K562 (cell line): ENCODE measurements around the gene IL1B. TPM values are rescaled to one million over a fixed set of nuclear protein-coding genes. Genes with fewer than 3 reads are reported as not detected.

ENCODE experiments used
- CREBBP ChIP-seq: IDR thresholded peaks from one replicate; pipeline ENCODE4 v1.6.1; 2012; ENCODE audit warnings: low read depth, mild to moderate bottlenecking, control low read depth, inconsistent platforms, low read length
- MAX ChIP-seq: sonication (generic); formaldehyde crosslinking; IDR thresholded peaks from 2 replicates; pipeline ENCODE4 v1.9.0; 2022; ENCODE audit warnings: mild to moderate bottlenecking, missing genetic modification reagents
- NEUROD1 ChIP-seq: fragments of 150-350 bp; IDR thresholded peaks from 2 replicates; pipeline ENCODE4 v1.6.1; 2014; ENCODE audit warnings: borderline replicate concordance, low read length, low read depth; ENCODE audit not compliant: partially characterized antibody
- NFATC3 ChIP-seq: fragments of 450-650 bp; IDR thresholded peaks from 2 replicates; pipeline ENCODE4 v1.6.1; 2017; ENCODE audit warnings: mild to moderate bottlenecking
- NFYB ChIP-seq: IDR thresholded peaks from 2 replicates; pipeline ENCODE4 v1.6.1; 2011; ENCODE audit warnings: mild to moderate bottlenecking, moderate library complexity; ENCODE audit not compliant: insufficient read length; ENCODE audit errors: extremely low read depth
- PHF20 ChIP-seq: fragments of 450-650 bp; IDR thresholded peaks from 2 replicates; pipeline ENCODE4 v1.6.1; 2018; ENCODE audit not compliant: partially characterized antibody
- SRSF7 ChIP-seq: fragments of 200-400 bp; formaldehyde crosslinking; optimal IDR thresholded peaks from 2 replicates; pipeline ENCODE3; 2017; ENCODE audit warnings: mild to moderate bottlenecking, low read depth, low read length
- ZBTB26 ChIP-seq: fragments of 450-650 bp; formaldehyde crosslinking; IDR thresholded peaks from 2 replicates; pipeline ENCODE4 v1.4.0; 2022; ENCODE audit warnings: missing genetic modification characterization
- ZBTB40 ChIP-seq, 2 experiments: fragments of 450-650 bp in 1 of 2; sonication (generic) in 1 of 2; formaldehyde crosslinking in 1 of 2; IDR thresholded peaks; 2 replicates each; pipeline versions ENCODE4 v1.7.1 to v1.9.0; 2016 to 2022; ENCODE audit warnings: inconsistent platforms in 1 of 2, mild to moderate bottlenecking in 1 of 2, missing genetic modification reagents in 1 of 2
- ZNF224 ChIP-seq: sonication (generic); formaldehyde crosslinking; IDR thresholded peaks from 2 replicates; pipeline ENCODE4 v1.8.0; 2022; ENCODE audit warnings: mild to moderate bottlenecking, missing genetic modification reagents
- ZNF398 ChIP-seq: fragments of 250-450 bp; sonication (Bioruptor Pico); IDR thresholded peaks from 2 replicates; pipeline ENCODE4 v1.8.0; 2021; ENCODE audit warnings: moderate library complexity, mild to moderate bottlenecking, inconsistent platforms
- ZNF511 ChIP-seq: sonication (generic); formaldehyde crosslinking; IDR thresholded peaks from 2 replicates; pipeline ENCODE4 v1.8.0; 2022; ENCODE audit warnings: mild to moderate bottlenecking, missing genetic modification reagents
- ZNF57 ChIP-seq: fragments of 450-650 bp; formaldehyde crosslinking; IDR thresholded peaks from 2 replicates; pipeline ENCODE4 v1.4.0; 2020; ENCODE audit warnings: mild to moderate bottlenecking, moderate library complexity
- polyA plus RNA-seq, 8 experiments: library from polyadenylated mRNA; depleted of rRNA in 4 of 8; stranded (reverse) in 5 of 8; unstranded in 3 of 8; fragments of >200 nt; fragmentation: Nextera tagmentation in 2 of 8; fragmentation: Illumina TruSeq in 1 of 8; extraction: Ambion mirVana in 2 of 8; extraction: Trizol in 1 of 8; gene quantifications; 2 replicates each; pipeline versions ENCODE4 v1.2.1 to v1.2.3, GENCODE V29; 2011 to 2014; ENCODE audit warnings: inconsistent platforms in 1 of 8, missing spikeins in 1 of 8
- total RNA-seq, 7 experiments: library from RNA; depleted of rRNA in 6 of 7; stranded (reverse); fragments of >200 nt in 6 of 7; fragmentation: Illumina TruSeq in 2 of 7; extraction: Trizol in 2 of 7; gene quantifications; 2 replicates each; pipeline versions ENCODE4 v1.2.1 to v1.2.3, GENCODE V29; 2011 to 2021; ENCODE audit warnings: low replicate concordance in 1 of 7

IL1B gene
- total and polyA plus RNA-seq, 9 of the 15 experiments (the other 6 are each of a cell fraction or from before 2014, with no cell fraction given), result 0.29 TPM; not detected in 8

DNA sequence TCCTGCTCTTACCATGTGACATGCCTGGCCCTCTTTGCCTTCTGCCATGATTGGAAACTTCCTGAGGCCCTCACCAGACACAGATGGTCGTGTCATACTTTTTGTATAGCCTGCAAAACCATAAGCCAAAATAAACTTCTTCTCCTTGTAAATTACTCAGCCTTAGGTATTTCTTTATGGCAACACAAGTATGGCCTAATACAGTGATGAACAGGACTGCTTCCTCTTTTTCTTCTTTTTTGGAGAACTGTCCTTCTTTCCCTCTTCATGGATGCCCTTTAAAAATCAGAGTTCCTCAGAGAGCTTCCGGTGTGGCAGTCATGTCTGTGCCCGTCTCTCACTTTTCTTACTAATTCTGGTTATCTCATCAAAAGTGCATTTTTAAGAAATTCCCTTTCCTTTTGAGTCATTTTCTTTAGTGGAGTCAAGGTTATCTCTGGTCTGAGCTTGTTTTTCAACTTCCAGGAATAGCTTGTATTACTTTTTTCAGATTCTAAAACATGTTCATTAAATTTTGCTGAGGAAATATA is 43.1 kb downstream of the IL1B start (continued):
- TF ChIP-seq ZNF511 (CRISPR knock-in tag) (no peak), MAX (CRISPR knock-in tag) (no peak), ZNF224 (CRISPR knock-in tag) (no peak), NFATC3 (no peak), SRSF7 (no peak), ZBTB40 (IDR thresholded peaks at IDR 0.05) (no peak), ZBTB40 (CRISPR knock-in tag; IDR thresholded peaks at IDR 0.05) (no peak), ZNF57 (no peak), NFYB (no peak), PHF20 (no peak), ZNF398 (CRISPR knock-in tag) (no peak), ZBTB26 (CRISPR knock-in tag) (no peak), CREBBP (no peak), NEUROD1 (no peak)
